T47D (cell line): ENCODE data around the gene TRPT1.
"Not testable (repeated sequence)": the region's sequence is repeated elsewhere in the genome, so short reads cannot be mapped to it uniquely, and the experiment has no call there.

Source experiments
- DNase-seq, 2 experiments: peaks; one replicate each; pipeline versions ENCODE4 v3.0.0 to v3.0.0-alpha.2; 2011 to 2012; ENCODE audit warnings: low read depth in 1 of 2, low spot score in 1 of 2
- JUND ChIP-seq: IDR thresholded peaks from 2 replicates; pipeline ENCODE4 v1.6.1; 2012; ENCODE audit warnings: low read depth
- in situ Hi-C: cut with HindIII; loops from 2 replicates; pipeline ENCODE4 v1.10.0; 2016; ENCODE audit warnings: low sequenced_read_pairs, low pct_unique_long_range_greater_than_20kb

The TRPT1 gene

GRCh38 chr11:64253043-64253442 lies 27.1 kb upstream of the TRPT1 start:
- TF ChIP-seq JUND = no peak
- in situ Hi-C loops = no loop called here
- DNase-seq = no peak

- TF ChIP-seq JUND = no peak
- in situ Hi-C loops = no loop called here
- DNase-seq = peak; percentile 84 to 95
These were observed 26.3 kb upstream of the TRPT1 start for GRCh38 chr11:64252003-64252872.

- no peak for TF ChIP-seq JUND
- in situ Hi-C loops = no loop called here
- no peak for DNase-seq
These were observed 25.7 kb upstream of the TRPT1 start for GRCh38 chr11:64251753-64252002.

GRCh38 chr11:64251016-64251752 lies 25.2 kb upstream of the TRPT1 start, which contains the start of gene PLCB3:
Gene PLCB3 (plus strand): TSS chr11:64251530. CDS start chr11:64251650, 120 bp downstream.
- in situ Hi-C loops = no loop called here
- DNase-seq = peak; percentile 72 to 80
- TF ChIP-seq JUND = no peak

GRCh38 chr11:64250415-64251015 lies 24.5 kb upstream of the TRPT1 start:
- no peak for TF ChIP-seq JUND
- in situ Hi-C loops = no loop called here
- peak in 1 of 2 experiments; percentile 45 for DNase-seq

- in situ Hi-C loops = no loop called here
- no peak for DNase-seq
- no peak for TF ChIP-seq JUND
These were observed 23.8 kb upstream of the TRPT1 start for GRCh38 chr11:64249563-64250414.

GRCh38 chr11:64249038-64249437 lies 23.1 kb upstream of the TRPT1 start:
- no peak for TF ChIP-seq JUND
- in situ Hi-C loops = no loop called here
- no peak for DNase-seq

- in situ Hi-C loops = no loop called here
- TF ChIP-seq JUND = no peak
- no peak for DNase-seq
These were observed 22.6 kb upstream of the TRPT1 start for GRCh38 chr11:64248578-64248977.

- in situ Hi-C loops = no loop called here
- DNase-seq = no peak
These were observed 21.9 kb upstream of the TRPT1 start for GRCh38 chr11:64247729-64248531.

GRCh38 chr11:64246871-64247728 lies 21.1 kb upstream of the TRPT1 start, which contains the start of gene PPP1R14B:
Gene PPP1R14B (minus strand): TSS chr11:64246943. CDS start chr11:64246673, 270 bp downstream.
- TF ChIP-seq JUND = no peak
- in situ Hi-C loops = no loop called here
- DNase-seq = peak; percentile 94 to 95

More at GRCh38 chr11:64247729-64248531, 21.9 kb upstream of the TRPT1 start:
- TF ChIP-seq JUND = no peak

GRCh38 chr11:64246621-64246870 lies 20.6 kb upstream of the TRPT1 start:
- DNase-seq, in situ Hi-C loops: not testable (repeated sequence)
